ENCODE results near the gene ARHGAP33. TPM values are rescaled to one million over a fixed set of nuclear protein-coding genes. Genes with fewer than 3 reads are reported as not detected.

The ARHGAP33 gene
- total and polyA plus RNA-seq, 2 of the 4 experiments (the other 2 are of a cell fraction), result 0.72 to 11.9 TPM

DNA sequence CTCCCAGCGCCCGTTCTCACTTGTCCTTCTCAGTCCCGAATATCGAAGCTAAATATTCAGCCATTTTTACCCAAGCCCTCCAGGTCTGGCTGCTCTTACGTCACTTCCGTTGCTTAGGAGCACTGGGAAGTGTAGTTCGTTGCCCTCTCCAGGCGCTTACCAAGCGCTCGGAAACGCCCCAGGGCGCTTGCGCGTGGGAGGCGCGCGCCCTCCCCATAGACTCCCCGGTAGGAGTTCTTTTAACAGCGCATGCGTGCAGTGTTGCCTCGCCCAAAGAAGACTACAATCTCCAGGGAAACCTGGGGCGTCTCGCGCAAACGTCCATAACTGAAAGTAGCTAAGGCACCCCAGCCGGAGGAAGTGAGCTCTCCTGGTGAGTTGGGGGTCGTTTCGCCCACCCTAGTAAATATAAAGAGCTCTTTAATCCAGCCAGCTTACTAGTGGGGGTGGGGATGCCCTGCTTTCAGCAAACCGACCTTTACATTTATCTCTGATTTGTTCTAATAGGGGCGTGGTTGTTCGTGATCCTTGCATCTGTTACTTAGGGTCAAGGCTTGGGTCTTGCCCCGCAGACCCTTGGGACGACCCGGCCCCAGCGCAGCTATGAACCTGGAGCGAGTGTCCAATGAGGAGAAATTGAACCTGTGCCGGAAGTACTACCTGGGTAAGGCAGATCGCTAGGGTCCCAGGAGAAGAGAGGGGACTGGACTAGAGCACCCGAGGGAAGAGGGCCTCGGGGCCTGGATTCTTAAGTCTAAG lies 29.9 kb upstream of the ARHGAP33 start, which contains the start of the genes PSENEN and U2AF1L4:
PSENEN (plus strand) TSS at position 324 of the 759 bp plus-strand sequence; CDS start at position 604, 280 bp downstream.
U2AF1L4 (minus strand) TSS at position 91 of the 759 bp plus-strand sequence; CDS start at position 64, 27 bp downstream.
- peak within 1 kb of the TSS; percentile 81 for H3K4me2 ChIP-seq (ENCODE audit: low read depth, low read length)
- peak within 1 kb of the TSS; percentile 89 for H4K91ac ChIP-seq (ENCODE audit: insufficient read depth, low read depth, low read length)
- peaks cover 5 to 50% of the 10 kb centered on the region in 2 experiments; a peak in 3 of 4 replicates for H3K79me1 ChIP-seq (ENCODE audit: low read depth in 1 of 2, low read length in 2 of 2)
- peak within 1 kb of the TSS; percentile 98 for H2AK9ac ChIP-seq (replicated peaks; ENCODE audit: low read depth, low read length, poor library complexity)
- H3K9me3 ChIP-seq (ENCODE audit: control insufficient read depth, insufficient read depth, low read length), result no peaks in the 10 kb centered on the region
- intact Hi-C loops (cut with micrococcal nuclease) (loop anchor here (2.0 kb wide), 2 partner anchors 29 to 75 kb away; no protein-coding TSS in a partner anchor), in situ Hi-C loops (cut with MboI; ENCODE audit: low sequenced_read_pairs) (no loop called here), dilution Hi-C loops (cut with HindIII; ENCODE audit: low sequenced_read_pairs, unreplicated experiment) (no loop called here)
- ATAC-seq (ENCODE audit: low read depth) (peak; percentile 71), DNase-seq (peak; percentile 100)
- H2BK120ac ChIP-seq (ENCODE audit: low read depth, low read length), result no peak within 1 kb of the TSS
- H2BK5ac ChIP-seq (ENCODE audit: low read depth, low read length, poor library complexity, severe bottlenecking), result peak within 1 kb of the TSS; percentile 72
- ChIA-PET CTCF (interaction anchor here (1.0 to 1.4 kb wide), 2 partner anchors 74 to 186 kb away, joined by 3 to 4 read pairs; no protein-coding TSS in a partner anchor), POLR2A (ENCODE audit: unreplicated experiment) (interaction anchor here (0.6 kb wide), 1 partner anchor 42 kb away, joined by 11 read pairs; no protein-coding TSS in a partner anchor)
- peak within 1 kb of the TSS; percentile 85 for H3K9ac ChIP-seq (ENCODE audit: low read depth, low read length)
- H2BK20ac ChIP-seq (ENCODE audit: low read depth, low read length), result no peak within 1 kb of the TSS
- H3K4ac ChIP-seq (ENCODE audit: low read depth, low read length), result peak within 1 kb of the TSS; percentile 82
- H4K8ac ChIP-seq (ENCODE audit: low read depth in 2 of 2, low read length in 2 of 2), result peak within 1 kb of the TSS; percentile 31 to 87; a peak in 3 of 4 replicates
- H3K4me3 ChIP-seq (ENCODE audit: insufficient read depth, low read depth, low read length), result peak within 1 kb of the TSS; percentile 56
- TSS peak; percentile 74 for BruUV-seq (replicated peaks)
- no peaks in the 10 kb centered on the region for H3K27me3 ChIP-seq (ENCODE audit: control insufficient read depth, insufficient read depth, low read length)
- no peak within 1 kb of the TSS; the same call in 2 of the 3 replicates for H2BK15ac ChIP-seq (ENCODE audit: low read depth, low read length)
- peaks cover 7% of the 10 kb centered on the region; the same call in 1 of the 2 replicates for H3K9me1 ChIP-seq (ENCODE audit: insufficient read depth, low read length)
- no peaks in the 10 kb centered on the region for H3K36me3 ChIP-seq (ENCODE audit: control insufficient read depth, insufficient read depth, low read length)
- peak within 1 kb of the TSS; percentile 88 for H3K14ac ChIP-seq (replicated peaks; ENCODE audit: low read depth, low read length)
- peaks cover 4% of the 10 kb centered on the region; the same call in 1 of the 2 replicates for H3K4me1 ChIP-seq (ENCODE audit: control insufficient read depth, insufficient read depth, low read length)
- peak within 1 kb of the TSS; percentile 97 for H2AFZ ChIP-seq (replicated peaks; ENCODE audit: low read length, poor library complexity)
- peak within 1 kb of the TSS; percentile 78 for H2AK5ac ChIP-seq (ENCODE audit: low read depth, low read length)
- H4K5ac ChIP-seq (ENCODE audit: low read depth, low read length), result peak within 1 kb of the TSS; percentile 14
- H3K23ac ChIP-seq (ENCODE audit: low read depth, low read length), result peak within 1 kb of the TSS; percentile 53
- H3K27ac ChIP-seq (ENCODE audit: insufficient read depth, low read length), result peak within 1 kb of the TSS; percentile 69
- no peaks in the 10 kb centered on the region for H4K20me1 ChIP-seq (ENCODE audit: insufficient read depth, low read length)
- H3K18ac ChIP-seq (ENCODE audit: low read depth, low read length), result no peak within 1 kb of the TSS; the same call in 1 of the 2 replicates
- WGBS, 2 experiments (ENCODE audit: extremely low coverage in 2 of 2, insufficient read length in 1 of 2), result 0% methylated on average over 17 of the region's 40 CpGs; no CpG with 5 or more reads in 1 of the 2 experiments
- H3K56ac ChIP-seq (ENCODE audit: extremely low read depth, insufficient read depth, low read length), result peak within 1 kb of the TSS; percentile 81; the same call in 1 of the 2 replicates
- TF ChIP-seq MAFK (IDR thresholded peaks at IDR 0.05; ENCODE audit: low read depth, low read length) (no peak), POLR2A (IDR thresholded peaks at IDR 0.05; ENCODE audit: low read depth, low read length) (no peak; the same call in 1 of the 2 replicates), RFX5 (IDR thresholded peaks at IDR 0.05; ENCODE audit: low read depth, low read length) (no peak), RAD21 (IDR thresholded peaks at IDR 0.05; ENCODE audit: low read length) (no peak), FOS (IDR thresholded peaks at IDR 0.05; ENCODE audit: low read depth, low read length) (no peak), RCOR1 (IDR thresholded peaks at IDR 0.05; ENCODE audit: insufficient replicate concordance, low read length) (no peak), BHLHE40 (IDR thresholded peaks at IDR 0.05; ENCODE audit: low read depth, low read length) (no peak), MXI1 (IDR thresholded peaks at IDR 0.05; ENCODE audit: borderline replicate concordance, low read depth, low read length) (peak; percentile 77), SMC3 (IDR thresholded peaks at IDR 0.05; ENCODE audit: low read depth, low read length) (no peak), NFE2L2 (IDR thresholded peaks at IDR 0.05; ENCODE audit: low read depth, low read length) (no peak), CHD1 (IDR thresholded peaks at IDR 0.05; ENCODE audit: low read depth, low read length) (no peak), CEBPB (IDR thresholded peaks at IDR 0.05; ENCODE audit: low read depth, low read length) (peak; percentile 71)
- TF ChIP-seq, protein P1, sequence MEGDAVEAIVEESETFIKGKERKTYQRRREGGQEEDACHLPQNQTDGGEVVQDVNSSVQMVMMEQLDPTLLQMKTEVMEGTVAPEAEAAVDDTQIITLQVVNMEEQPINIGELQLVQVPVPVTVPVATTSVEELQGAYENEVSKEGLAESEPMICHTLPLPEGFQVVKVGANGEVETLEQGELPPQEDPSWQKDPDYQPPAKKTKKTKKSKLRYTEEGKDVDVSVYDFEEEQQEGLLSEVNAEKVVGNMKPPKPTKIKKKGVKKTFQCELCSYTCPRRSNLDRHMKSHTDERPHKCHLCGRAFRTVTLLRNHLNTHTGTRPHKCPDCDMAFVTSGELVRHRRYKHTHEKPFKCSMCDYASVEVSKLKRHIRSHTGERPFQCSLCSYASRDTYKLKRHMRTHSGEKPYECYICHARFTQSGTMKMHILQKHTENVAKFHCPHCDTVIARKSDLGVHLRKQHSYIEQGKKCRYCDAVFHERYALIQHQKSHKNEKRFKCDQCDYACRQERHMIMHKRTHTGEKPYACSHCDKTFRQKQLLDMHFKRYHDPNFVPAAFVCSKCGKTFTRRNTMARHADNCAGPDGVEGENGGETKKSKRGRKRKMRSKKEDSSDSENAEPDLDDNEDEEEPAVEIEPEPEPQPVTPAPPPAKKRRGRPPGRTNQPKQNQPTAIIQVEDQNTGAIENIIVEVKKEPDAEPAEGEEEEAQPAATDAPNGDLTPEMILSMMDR (conservative IDR thresholded peaks at IDR 0.05; ENCODE audit: low read depth, low read length), result 0 out of 2 replicates have a peak, but pooled peaks have one; percentile 11
- TF ChIP-seq, protein P2, sequence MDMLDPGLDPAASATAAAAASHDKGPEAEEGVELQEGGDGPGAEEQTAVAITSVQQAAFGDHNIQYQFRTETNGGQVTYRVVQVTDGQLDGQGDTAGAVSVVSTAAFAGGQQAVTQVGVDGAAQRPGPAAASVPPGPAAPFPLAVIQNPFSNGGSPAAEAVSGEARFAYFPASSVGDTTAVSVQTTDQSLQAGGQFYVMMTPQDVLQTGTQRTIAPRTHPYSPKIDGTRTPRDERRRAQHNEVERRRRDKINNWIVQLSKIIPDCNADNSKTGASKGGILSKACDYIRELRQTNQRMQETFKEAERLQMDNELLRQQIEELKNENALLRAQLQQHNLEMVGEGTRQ (IDR thresholded peaks at IDR 0.05; ENCODE audit: low read depth, low read length), result no peak

All from IMR-90 (cell line).